HG02763 (cell line): Measurements from ENCODE around the gene CCDC90B.

Experiments
- ATAC-seq: cut with Tn5 transposase; IDR thresholded peaks from one replicate; pipeline ENCODE4 v1.9.1; 2021; ENCODE audit warnings: mild to moderate bottlenecking, moderate library complexity; ENCODE audit not compliant: unreplicated experiment

The CCDC90B gene

GRCh38 chr11:83241291-83241946, 44.7 kb downstream of the CCDC90B start:
- no peak for ATAC-seq

- no peak for ATAC-seq
Measured at GRCh38 chr11:83238111-83238510, 48.1 kb downstream of the CCDC90B start.

- no peak for ATAC-seq
Measured at GRCh38 chr11:83235825-83236224, 50.3 kb downstream of the CCDC90B start.

- ATAC-seq, result no peak
Measured at GRCh38 chr11:83223457-83223856, 62.7 kb downstream of the CCDC90B start.

GRCh38 chr11:83222499-83222898, 63.7 kb downstream of the CCDC90B start:
- ATAC-seq, result no peak

- ATAC-seq, result no peak
Measured at GRCh38 chr11:83221694-83222093, 64.5 kb downstream of the CCDC90B start.

GRCh38 chr11:83220260-83220659, 65.9 kb downstream of the CCDC90B start:
- no peak for ATAC-seq

- ATAC-seq, result no peak
Measured at GRCh38 chr11:83219095-83219494, 67.1 kb downstream of the CCDC90B start.
